SIG-M5 (cell line): ENCODE measurements around the gene C2orf42.
"Not testable (repeated sequence)": the region's sequence is repeated elsewhere in the genome, so short reads cannot be mapped to it uniquely, and the experiment has no call there.

ENCODE experiments used
- DNase-seq: peaks from one replicate; lab custom pipeline; 2025; lab: John Stamatoyannopoulos, UW

The C2orf42 gene

GRCh38 chr2:70190418-70191243, at the start of gene C2orf42:
TSS of gene C2orf42 (minus strand) at chr2:70191019. CDS start at chr2:70181985, 9,034 bp downstream.
- DNase-seq, result peak; percentile 89

- no peak for DNase-seq
These were observed 49.8 kb upstream of the C2orf42 start for GRCh38 chr2:70240599-70240998.

DNA sequence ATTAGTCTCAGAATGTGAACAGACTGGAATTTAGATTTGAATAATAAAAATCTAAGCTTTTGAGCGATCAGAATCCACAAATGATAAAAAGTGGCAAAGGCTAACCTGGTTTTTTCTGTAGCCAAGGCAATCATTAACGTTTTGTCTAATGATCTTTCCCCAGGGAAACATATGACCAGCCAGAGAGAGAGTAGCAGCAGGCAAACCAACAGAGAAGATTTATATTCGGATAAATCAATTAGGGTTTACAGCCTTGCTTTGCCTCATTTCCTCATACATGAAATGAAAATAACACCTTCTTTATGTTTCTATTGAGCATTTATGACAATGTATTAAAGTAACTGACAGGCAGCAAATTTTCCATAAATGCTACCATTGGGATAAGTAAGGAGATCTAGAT, 43.1 kb upstream of the C2orf42 start:
- DNase-seq, result no peak

DNA sequence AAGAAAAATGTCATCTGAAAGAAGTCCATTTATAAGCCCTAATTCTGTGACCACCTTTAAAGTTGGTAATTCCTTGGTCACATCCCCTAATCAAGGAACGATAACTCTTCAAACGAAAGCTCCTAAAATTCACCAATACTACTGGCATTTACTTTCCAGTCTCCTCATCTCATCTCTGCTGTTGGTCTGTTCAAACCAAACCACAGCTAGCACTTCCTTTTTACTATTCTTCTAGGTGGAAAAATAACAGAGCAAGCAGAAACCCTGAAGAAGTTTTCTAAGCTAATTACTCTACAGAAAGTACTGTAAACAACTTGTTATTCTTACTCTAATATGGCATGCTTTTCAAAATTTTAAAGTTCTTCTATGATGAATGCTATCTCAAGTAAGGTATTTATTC, 36.0 kb upstream of the C2orf42 start:
- no peak for DNase-seq

DNA sequence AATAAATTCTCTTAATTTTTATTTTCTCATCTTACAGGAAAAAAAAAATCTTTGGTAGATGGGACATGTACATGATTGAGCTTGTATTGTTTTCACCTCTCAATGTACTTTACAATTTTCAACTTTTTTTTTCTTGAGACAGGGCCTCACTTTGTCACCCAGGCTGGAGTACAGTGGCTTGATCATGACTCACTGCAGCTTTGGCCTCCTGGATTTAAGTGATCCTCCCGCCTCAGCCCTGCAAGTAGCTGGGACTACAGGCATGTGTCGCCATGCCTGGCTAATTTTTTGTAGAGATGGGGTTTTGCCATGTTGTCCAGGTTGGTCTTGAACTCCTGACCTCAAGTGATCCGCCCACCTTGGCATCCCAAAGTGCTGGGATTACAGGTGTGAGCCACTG, 32.5 kb upstream of the C2orf42 start:
- DNase-seq, result not testable (repeated sequence)

- no peak for DNase-seq
These were observed 24.2 kb upstream of the C2orf42 start for GRCh38 chr2:70214953-70215549.

- DNase-seq, result no peak
These were observed 23.5 kb upstream of the C2orf42 start for GRCh38 chr2:70214365-70214764.

DNA sequence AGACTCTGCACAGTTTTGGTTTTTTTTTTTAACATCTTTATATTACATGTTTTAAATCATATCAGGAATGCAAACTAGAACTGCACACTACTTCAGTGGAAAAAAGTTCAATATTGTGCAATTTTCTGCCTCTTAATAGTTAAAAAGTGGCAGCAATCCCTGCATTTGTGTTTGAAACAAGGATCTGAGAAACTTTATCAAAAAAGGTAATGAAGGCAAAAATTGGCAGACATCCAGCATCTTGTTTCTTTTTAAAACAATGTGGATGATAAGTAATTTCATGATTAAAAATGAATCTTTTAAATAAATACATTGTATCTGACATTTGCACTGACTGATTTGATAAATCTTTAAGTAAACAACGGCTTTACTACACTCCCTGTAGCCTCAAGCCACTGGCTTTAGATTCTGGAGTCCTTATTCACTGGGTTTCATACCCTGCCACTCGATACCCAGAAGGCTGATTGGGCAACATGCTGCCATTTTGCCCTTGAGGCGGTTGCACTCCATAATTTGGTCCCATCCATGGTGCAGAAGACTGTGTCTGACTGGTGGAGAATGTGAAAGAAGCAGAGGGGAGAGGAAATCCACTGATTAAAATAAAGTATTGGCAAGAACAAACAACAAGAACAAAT, 21.6 kb upstream of the C2orf42 start:
- no peak for DNase-seq

DNA sequence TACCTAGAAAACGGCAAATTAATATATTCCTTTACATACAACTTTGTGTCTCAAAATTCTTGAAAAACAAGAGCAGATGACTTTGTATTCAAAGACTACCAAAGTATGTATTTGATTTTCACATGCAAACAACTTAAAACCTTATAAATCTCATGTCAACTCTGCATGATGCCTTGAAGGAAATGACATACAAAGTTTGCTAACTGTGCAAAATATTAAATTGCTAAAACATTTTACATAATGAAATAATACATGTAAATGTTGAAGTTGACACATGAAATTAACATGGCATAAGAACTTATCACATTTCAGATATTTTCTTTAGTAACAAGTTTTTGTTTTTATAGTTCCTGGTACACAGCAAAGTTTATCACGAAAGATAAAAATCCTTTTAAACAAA, 20.8 kb upstream of the C2orf42 start:
- DNase-seq, result no peak

GRCh38 chr2:70204452-70204851, 13.6 kb upstream of the C2orf42 start:
- DNase-seq, result no peak

GRCh38 chr2:70203086-70203485, 12.3 kb upstream of the C2orf42 start:
- no peak for DNase-seq

DNA sequence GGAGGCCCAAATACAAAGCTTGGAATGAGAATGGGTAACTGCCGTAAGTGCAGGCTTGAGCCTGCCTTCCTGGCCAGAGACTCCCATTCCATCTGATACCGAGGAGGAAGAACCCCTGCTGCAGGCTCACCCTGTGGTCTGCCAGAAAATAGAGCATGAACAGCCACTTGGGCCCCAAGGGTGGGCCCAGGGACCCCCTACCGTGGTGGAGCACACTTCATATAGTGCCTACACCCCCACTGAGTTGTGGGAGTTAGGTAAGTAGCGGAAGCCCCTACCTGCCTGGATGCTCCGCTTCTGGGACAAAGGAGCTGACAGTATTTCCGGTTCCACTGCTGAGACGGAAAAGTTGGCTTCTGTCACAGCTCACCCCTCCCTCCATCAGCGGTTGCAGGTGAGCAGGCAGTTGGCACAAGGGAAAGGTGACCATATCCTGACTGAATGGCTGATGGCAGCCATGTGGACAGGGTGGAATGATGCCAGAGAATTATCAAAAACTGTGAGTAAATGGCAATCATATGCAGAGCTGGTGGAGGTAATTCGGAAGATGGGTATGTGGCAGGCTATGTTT, 11.5 kb upstream of the C2orf42 start:
- no peak for DNase-seq

DNA sequence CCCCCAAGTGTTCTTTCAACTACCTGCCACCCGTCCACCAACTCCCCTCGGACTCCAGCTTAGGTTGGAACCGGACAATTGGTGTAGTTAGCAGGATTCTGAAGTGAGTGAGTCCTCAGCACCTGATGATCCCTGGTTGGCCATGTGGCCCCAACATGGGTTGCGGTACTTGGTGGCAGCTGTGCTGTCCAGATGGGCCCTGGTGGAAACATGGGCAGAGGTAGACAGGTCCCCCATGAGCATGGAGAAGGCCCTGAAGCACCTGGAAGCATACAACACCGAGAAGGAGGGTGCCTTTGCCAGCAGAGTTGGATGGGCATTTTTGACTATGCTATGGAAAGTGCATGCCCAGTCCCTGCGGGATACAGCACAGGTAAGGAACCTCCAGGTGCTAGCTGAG, 11.0 kb upstream of the C2orf42 start:
- no peak for DNase-seq

DNA sequence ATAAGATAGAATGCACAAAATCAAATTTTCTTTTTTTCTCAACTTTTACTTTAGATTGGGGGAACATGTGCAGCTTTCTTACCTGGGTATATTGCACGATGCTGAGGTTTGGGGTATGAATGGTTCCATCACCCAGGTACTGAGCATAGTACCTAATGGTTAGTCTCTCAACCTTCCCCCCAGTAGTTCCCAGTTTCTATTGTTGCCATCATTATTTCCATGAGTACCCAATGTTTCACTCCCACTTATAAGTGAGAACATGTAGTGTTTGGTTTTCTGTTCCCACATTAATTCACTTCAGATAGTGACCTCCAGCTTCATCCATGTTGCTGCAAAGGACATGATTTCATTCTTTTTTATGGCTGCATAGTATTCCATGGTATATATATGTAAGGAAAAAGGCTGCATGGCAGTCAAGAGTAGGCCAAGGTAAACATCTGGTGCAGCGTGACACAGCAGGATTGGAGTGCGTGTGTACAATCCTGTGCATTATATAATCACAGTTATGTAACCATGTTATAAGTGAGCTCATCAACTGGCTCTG, 10.5 kb upstream of the C2orf42 start:
- DNase-seq, result no peak

DNA sequence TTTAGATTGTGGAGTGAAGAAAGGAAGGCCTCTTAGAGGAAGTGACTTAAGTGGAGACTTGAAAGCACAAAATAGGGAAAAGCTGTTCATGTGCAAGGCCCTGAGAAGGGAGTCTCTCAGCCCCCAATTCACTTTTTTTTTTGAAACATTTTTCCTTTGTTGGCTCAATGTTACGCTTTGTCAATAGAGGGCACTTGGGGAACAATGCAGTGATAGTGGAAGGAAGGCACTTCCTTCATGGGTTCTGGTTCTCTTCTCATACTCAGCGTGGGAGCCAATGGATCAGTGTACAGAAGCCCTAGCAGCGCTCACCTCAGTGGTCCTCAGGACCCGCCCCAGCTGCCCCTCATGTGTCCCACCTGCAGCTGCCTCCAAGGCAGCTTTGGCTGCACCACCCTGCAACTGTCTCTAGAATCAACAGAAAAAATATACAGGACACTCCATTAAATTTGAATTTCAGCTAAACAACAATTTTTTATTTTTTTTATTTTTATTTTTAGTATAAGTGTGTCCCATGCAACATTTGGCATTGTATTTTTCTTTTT, 8.6 kb upstream of the C2orf42 start:
- no peak for DNase-seq

DNA sequence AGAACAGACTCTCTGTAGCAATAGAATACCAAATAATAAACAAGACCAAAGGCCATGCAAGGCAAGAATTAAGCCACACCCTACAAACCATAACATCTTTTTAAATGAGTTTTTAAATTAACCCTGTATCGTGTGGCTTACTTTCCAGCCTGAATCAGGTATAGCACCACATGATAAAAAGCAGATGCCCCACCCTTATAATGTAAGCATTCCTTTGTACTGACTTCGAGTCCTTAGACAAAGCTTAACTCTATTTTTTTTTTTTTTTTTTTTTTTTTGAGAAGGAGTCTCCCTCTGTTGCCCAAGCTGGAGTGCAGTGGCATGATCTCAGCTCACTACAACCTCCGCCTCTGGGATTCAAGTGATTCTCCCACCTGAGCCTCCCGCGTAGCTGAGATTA, 1.7 kb upstream of the C2orf42 start:
- no peak for DNase-seq

DNA sequence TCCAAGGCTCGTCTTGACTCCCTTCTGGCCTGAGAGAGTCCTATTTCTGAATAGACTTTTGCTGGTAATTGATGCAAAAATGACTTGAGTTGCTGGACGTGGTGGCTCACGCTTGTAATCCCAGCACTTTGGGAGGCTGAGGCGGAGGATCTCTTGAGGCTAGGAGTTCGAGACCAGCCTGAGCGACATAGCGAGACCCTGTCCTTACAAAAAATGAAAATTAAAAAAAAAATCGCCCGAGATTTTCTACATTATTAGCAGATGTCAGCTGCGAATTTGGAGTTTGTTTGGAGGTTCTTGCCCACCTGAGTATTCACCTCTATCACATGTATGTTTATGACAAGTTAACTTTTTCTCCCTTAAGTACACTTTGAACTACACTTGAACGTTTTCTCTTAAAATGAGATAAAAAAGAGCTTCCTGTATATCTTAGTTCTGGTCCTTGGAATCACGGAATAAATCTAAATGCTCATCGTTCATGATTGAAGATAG, 471 bp upstream of the C2orf42 start:
- no peak for DNase-seq

GRCh38 chr2:70188460-70188859, 2.4 kb downstream of the C2orf42 start:
- no peak for DNase-seq

- not testable (repeated sequence) for DNase-seq
These were observed 3.6 kb downstream of the C2orf42 start for GRCh38 chr2:70187170-70187569.

- no peak for DNase-seq
These were observed 8.1 kb downstream of the C2orf42 start for GRCh38 chr2:70182689-70183088.

DNA sequence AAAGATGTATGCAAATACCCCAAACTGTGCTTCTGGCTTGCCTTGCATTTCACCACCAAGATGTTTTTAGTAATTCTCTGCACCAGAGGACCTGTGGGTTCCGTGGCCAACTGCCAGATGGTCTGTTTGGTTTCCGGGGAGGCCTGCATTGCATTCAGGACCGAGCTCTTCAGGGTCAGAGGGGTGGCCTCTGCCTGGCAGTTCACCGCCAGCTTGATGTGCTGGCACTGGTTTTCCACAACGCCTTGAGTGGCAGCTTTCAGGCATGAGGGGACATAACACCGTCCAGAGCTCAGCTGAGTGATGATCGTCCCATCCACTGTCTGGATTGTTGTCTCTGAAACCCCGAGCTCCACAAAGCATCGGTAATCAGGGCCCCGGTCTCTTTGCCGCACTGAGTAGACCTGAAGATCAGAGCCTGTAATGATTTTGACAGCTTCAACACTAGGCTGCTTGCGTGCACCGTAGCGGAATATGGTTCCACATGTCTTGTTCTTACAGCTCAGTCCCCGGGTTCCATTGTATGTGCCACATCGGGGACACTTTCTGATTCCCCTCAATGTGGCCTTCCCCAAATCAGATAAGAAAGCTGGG, 9.4 kb downstream of the C2orf42 start:
- DNase-seq, result no peak

DNA sequence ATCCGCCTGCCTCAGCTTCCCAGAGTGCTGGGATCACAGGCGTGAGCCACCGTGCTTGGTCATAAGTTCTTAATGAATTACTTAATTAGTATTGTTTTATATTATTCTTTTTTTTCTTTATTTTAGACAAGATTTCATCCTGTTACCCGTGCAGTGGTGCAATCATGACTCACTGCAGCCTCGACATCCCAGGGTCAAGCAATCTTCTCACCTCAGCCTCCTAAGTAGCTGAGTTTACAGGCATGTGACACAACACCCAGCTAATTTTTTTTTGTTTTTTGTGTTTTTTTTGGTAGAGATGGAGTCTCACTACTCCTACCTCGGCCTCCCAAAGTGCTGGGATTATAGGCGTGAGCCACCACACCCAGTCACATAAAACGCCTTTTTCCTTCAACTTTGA, 17.3 kb downstream of the C2orf42 start:
- no peak for DNase-seq
